T-helper 2 cell treated with Interferon-gamma antibody and Interleukin-4, amounts not matched to agents 5 μg/mL and 100 μg/mL, for 36 hours (primary cell): ENCODE results near the gene KRTAP12-1.

Source experiments
- DNase-seq: peaks from one replicate; pipeline ENCODE4 v3.0.0; 2021; ENCODE audit warnings: low spot score
- H3K27ac Mint-ChIP-seq: one replicate; pipeline ENCODE4 v1.8.0; 2021; ENCODE audit warnings: mild to moderate bottlenecking, mixed read lengths
- H3K27me3 Mint-ChIP-seq: one replicate; pipeline ENCODE4 v1.8.0; 2021; ENCODE audit warnings: low read depth, mixed read lengths
- H3K36me3 Mint-ChIP-seq: one replicate; pipeline ENCODE4 v1.8.0; 2021; ENCODE audit warnings: low read depth, mixed read lengths
- H3K4me1 Mint-ChIP-seq: one replicate; pipeline ENCODE4 v1.8.0; 2021; ENCODE audit warnings: low read depth, mixed read lengths
- H3K4me3 Mint-ChIP-seq: one replicate; pipeline ENCODE4 v1.8.0; 2022; ENCODE audit warnings: mild to moderate bottlenecking, moderate library complexity, mixed read lengths
- H3K9me3 Mint-ChIP-seq: one replicate; pipeline ENCODE4 v1.8.0; 2021; ENCODE audit warnings: mixed read lengths

The KRTAP12-1 gene, protein sequence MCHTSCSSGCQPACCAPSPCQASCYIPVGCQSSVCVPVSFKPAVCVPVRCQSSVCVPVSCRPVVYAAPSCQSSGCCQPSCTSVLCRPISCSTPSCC

DNA sequence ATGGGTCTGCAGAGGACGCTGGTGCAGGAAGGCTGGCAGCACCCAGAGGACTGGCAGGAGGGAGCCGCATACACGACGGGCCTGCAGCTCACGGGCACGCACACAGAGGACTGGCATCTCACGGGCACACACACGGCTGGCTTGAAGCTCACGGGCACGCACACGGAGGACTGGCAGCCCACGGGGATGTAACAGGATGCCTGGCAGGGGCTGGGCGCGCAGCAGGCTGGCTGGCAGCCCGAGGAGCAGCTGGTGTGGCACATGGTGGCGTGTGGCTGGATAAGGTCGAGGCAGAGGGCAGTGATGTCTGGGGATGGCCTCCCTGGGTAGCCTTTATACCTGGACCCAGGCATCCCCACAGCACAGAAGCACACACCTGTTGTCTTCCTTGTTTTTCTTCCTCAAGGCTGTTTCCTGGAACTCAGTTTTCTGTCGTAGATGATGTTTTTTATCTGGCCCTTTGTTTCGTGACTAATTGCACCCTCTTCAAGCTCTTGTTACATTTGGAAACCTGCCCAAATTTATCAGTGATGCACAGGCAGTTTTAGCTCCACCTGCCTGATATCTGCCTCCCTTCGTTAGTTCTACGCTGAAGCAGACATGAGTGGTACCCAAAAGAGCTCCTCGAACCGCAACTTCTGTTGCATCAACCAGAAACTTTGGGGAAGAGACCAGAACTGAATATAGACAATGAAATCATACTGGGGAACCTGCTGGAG is at the start of gene KRTAP12-1:
Gene KRTAP12-1, minus strand, starts transcription at position 303 of the 719 bp plus-strand sequence. Its CDS starts 40 bp downstream, at position 263.
- no peaks in the 10 kb centered on the region for H3K36me3 Mint-ChIP-seq
- H3K27me3 Mint-ChIP-seq = peaks cover 17% of the 10 kb centered on the region
- H3K27ac Mint-ChIP-seq = no peak within 1 kb of the TSS
- no peaks in the 10 kb centered on the region for H3K9me3 Mint-ChIP-seq
- DNase-seq = no peak
- H3K4me3 Mint-ChIP-seq = no peak within 1 kb of the TSS
- peaks cover 8% of the 10 kb centered on the region for H3K4me1 Mint-ChIP-seq

DNA sequence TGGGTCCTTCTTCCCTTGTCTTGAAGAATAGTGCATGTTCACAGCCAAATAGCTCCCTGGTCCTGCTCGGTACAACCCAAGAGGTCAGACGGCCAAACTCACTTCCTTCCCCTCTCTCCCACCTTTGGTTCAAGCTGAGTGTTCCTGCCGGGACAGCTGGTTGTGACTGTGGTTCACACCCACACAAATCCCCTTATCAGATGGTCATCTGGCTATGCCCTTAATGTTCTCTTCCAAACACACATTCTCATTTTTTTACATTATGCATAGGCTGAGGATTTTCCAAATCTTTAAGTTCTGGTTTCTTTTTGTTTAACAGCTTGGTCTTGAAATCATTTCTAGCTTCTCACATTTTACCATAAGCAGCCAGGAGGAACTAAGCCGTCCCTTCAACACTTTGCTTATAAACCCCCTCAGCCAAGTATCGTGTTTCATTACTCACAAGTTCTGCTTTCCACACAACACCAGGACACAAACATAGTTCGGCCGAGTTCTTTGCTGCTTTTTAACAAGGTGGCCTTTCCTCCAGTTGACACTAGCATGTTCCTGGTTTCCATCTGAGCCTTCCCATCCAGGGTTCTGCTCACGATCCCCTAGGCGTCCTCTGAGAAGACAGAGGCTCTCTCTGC is 49.1 kb upstream of the KRTAP12-1 start:
- Mint-ChIP-seq H3K4me1 (no peaks in the 10 kb centered on the region), H3K27me3 (peaks cover 2% of the 10 kb centered on the region), H3K9me3 (no peaks in the 10 kb centered on the region), H3K36me3 (no peaks in the 10 kb centered on the region), H3K27ac (no peak overlapping the region), H3K4me3 (no peak overlapping the region)
- no peak for DNase-seq

DNA sequence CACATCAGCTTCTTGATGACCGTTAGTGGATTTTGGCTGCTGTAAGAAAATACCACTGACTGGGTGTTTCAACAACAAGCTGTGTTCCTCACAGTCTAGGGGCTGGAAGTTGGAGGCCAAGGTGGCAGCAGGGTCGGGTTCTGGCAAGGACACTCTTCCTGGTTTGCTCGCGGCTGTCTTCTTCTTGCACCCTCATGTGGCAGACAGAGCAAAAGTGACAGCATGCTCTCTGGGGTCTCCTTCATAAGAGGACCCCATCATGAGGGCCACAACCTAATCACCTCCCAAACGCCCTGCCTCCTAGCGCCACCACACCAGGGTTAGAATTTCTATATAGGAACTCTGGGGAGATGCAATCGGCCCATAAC is 48.0 kb upstream of the KRTAP12-1 start:
- Mint-ChIP-seq H3K4me1 (no peaks in the 10 kb centered on the region), H3K9me3 (no peaks in the 10 kb centered on the region), H3K27ac (no peak overlapping the region), H3K27me3 (peaks cover 8% of the 10 kb centered on the region), H3K36me3 (no peaks in the 10 kb centered on the region), H3K4me3 (no peak overlapping the region)
- no peak for DNase-seq

- H3K36me3 Mint-ChIP-seq = no peaks in the 10 kb centered on the region
- H3K27me3 Mint-ChIP-seq = peaks cover 12% of the 10 kb centered on the region
- H3K27ac Mint-ChIP-seq = no peak overlapping the region
- H3K4me1 Mint-ChIP-seq = no peaks in the 10 kb centered on the region
- H3K9me3 Mint-ChIP-seq = no peaks in the 10 kb centered on the region
- H3K4me3 Mint-ChIP-seq = no peak overlapping the region
- DNase-seq = no peak
Observed at GRCh38 chr21:44729336-44730027, 47.5 kb upstream of the KRTAP12-1 start.

GRCh38 chr21:44728716-44729115 is 46.8 kb upstream of the KRTAP12-1 start:
- no peak for DNase-seq
- peaks cover 17% of the 10 kb centered on the region for H3K27me3 Mint-ChIP-seq
- no peaks in the 10 kb centered on the region for H3K9me3 Mint-ChIP-seq
- no peaks in the 10 kb centered on the region for H3K36me3 Mint-ChIP-seq
- no peak overlapping the region for H3K27ac Mint-ChIP-seq
- no peaks in the 10 kb centered on the region for H3K4me1 Mint-ChIP-seq
- H3K4me3 Mint-ChIP-seq = no peak overlapping the region

- Mint-ChIP-seq H3K27ac (no peak overlapping the region), H3K36me3 (no peaks in the 10 kb centered on the region), H3K4me3 (no peak overlapping the region), H3K27me3 (peaks cover 24% of the 10 kb centered on the region), H3K4me1 (no peaks in the 10 kb centered on the region), H3K9me3 (no peaks in the 10 kb centered on the region)
- no peak for DNase-seq
Observed at GRCh38 chr21:44727757-44728156, 45.8 kb upstream of the KRTAP12-1 start.

- Mint-ChIP-seq H3K4me1 (no peaks in the 10 kb centered on the region), H3K9me3 (no peaks in the 10 kb centered on the region), H3K4me3 (no peak overlapping the region), H3K36me3 (no peaks in the 10 kb centered on the region), H3K27ac (no peak overlapping the region), H3K27me3 (peaks cover 28% of the 10 kb centered on the region)
- DNase-seq = no peak
Observed at GRCh38 chr21:44727321-44727720, 45.4 kb upstream of the KRTAP12-1 start.

DNA sequence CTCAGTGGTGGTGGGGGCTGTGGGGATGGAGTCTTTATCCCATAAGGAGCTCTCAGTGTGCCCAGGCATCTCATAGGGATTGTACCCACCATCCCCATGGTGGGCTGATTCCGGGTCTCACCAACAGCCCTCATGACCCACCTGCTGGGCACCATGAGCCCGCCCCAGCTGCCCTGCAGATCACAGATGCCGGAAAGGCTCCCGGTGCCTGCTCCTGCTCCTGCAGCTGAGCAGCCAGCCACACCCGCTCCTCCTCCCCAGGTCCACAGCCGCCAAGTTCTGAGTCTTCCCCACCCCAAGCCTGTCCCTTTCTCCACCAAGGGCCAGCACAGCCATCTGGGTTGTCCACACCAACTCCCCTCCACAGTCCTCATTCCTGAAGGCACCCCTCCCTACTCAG is 44.9 kb upstream of the KRTAP12-1 start:
- Mint-ChIP-seq H3K4me1 (no peaks in the 10 kb centered on the region), H3K27me3 (peaks cover 30% of the 10 kb centered on the region), H3K4me3 (no peak overlapping the region), H3K9me3 (no peaks in the 10 kb centered on the region), H3K27ac (no peak overlapping the region), H3K36me3 (no peaks in the 10 kb centered on the region)
- DNase-seq = no peak

DNA sequence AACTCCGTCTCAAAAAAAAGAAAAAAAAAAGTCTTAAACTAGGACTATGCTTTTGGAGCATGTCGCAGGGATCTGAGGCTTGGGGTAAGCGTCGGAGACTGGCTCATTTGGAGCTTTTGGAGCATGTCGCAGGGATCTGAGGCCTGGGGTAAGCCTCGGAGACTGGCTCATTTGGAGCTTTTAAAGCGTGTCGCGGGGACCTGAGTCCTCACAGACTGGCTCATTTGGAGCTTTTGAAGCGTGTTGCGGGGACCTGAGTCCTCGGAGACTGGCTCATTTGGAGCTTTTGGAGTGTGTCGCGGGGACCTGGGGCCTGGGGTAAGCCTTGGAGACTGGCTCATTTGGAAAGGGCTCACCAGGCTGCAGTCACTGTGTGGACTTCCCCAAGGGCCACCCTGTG is 43.0 kb upstream of the KRTAP12-1 start:
- peaks cover 46% of the 10 kb centered on the region for H3K27me3 Mint-ChIP-seq
- H3K36me3 Mint-ChIP-seq = no peaks in the 10 kb centered on the region
- H3K27ac Mint-ChIP-seq = no peak overlapping the region
- no peaks in the 10 kb centered on the region for H3K9me3 Mint-ChIP-seq
- no peak for DNase-seq
- no peaks in the 10 kb centered on the region for H3K4me1 Mint-ChIP-seq
- H3K4me3 Mint-ChIP-seq = no peak overlapping the region

DNA sequence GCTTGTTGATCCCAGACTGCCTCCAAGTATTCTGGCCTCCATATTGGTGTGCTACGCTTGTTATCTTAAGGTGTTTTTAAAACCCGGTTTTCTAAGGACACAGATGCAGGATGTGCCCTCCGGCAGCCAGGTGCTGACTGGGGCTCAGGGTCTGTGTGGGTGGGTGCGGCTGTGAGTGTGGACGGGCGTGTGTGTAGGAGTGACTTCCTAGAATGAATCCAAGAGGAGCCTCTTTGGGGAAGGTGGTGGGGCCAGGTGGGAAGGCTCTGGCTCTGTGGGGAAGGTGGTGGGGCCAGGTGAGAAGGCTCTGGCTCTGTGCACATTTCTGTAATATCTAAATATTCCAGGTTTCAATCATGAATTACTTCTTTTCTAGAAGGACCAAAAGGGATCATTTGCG is 42.2 kb upstream of the KRTAP12-1 start:
- Mint-ChIP-seq H3K4me1 (no peaks in the 10 kb centered on the region), H3K27me3 (peaks cover 52% of the 10 kb centered on the region), H3K9me3 (no peaks in the 10 kb centered on the region), H3K27ac (no peak overlapping the region), H3K4me3 (no peak overlapping the region), H3K36me3 (no peaks in the 10 kb centered on the region)
- no peak for DNase-seq

DNA sequence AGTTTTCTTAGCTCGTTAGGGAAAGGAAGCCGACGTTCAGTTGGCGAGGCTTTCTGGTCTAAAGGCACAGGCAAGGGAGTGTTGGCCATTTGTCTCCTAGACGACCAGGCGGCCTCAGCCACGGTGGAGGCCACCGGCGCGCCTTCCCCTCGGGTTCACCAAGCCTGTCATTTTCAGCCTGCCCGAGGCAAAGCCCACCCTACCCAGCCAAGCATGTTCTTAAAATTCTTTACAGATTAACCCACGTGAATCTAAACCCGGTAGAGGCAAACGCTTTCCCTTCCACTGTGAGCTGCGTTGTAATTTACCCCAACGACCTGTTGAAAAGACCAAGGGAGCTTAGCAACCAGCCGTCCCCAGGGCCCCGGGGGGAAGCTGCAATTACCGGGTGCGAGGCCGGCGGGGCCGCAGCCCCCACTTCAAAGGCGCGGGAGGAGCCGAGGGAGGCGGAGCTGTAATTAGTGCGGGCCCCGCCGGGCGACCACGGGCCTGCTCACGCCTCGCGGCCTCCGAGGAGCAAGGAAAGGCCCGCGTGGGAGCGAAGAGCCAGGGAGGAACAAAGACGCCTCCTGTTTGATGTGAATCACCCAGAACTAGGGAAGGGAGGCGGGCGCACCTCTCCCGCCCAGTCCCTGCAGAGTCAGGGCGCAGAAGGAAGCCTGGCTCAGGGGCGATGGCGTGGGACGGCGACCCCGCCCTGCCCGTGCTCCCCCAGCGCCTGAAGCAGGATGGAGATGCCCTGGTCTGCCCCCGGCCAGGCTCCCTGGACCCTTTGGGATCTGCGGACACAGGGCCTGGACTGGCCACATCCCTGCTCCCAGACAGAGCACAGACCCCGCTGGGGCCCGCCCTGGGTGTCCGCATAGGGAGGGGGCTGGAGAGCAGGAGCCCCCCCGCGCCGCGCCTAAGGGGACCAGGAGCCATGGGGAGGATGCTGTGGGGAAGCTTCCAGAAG is 41.5 kb upstream of the KRTAP12-1 start:
- H3K27me3 Mint-ChIP-seq = peaks cover 60% of the 10 kb centered on the region
- no peaks in the 10 kb centered on the region for H3K36me3 Mint-ChIP-seq
- H3K27ac Mint-ChIP-seq = no peak overlapping the region
- no peak for DNase-seq
- no peak overlapping the region for H3K4me3 Mint-ChIP-seq
- no peaks in the 10 kb centered on the region for H3K4me1 Mint-ChIP-seq
- H3K9me3 Mint-ChIP-seq = no peaks in the 10 kb centered on the region

GRCh38 chr21:44722731-44723130 is 40.8 kb upstream of the KRTAP12-1 start:
- Mint-ChIP-seq H3K36me3 (no peaks in the 10 kb centered on the region), H3K4me3 (no peak overlapping the region), H3K4me1 (no peaks in the 10 kb centered on the region), H3K27ac (no peak overlapping the region), H3K27me3 (peaks cover 67% of the 10 kb centered on the region), H3K9me3 (no peaks in the 10 kb centered on the region)
- DNase-seq = no peak

DNA sequence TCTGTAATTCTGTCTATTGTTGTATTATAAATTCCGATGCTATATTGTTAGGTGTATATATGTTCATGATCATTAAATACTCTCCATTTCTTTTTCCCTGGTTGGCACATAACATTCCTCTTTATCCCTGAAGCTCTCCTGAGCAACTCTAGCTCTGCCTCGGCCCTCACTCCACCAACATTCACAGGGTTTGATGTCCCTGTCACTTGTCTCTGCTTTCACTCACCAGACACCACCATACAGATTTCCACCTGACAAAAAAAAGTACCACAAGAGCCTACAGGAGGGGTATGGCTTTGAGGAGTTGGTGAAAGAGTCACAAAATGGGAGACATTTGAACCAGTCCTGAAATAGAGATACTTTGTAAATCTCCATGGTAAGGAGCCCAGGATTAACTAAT is 38.2 kb upstream of the KRTAP12-1 start:
- DNase-seq = no peak
- Mint-ChIP-seq H3K27me3 (peaks cover 73% of the 10 kb centered on the region), H3K36me3 (no peaks in the 10 kb centered on the region), H3K27ac (no peak overlapping the region), H3K9me3 (no peaks in the 10 kb centered on the region), H3K4me1 (peaks cover under 1% of the 10 kb centered on the region), H3K4me3 (no peak overlapping the region)
